ENCODE results near the gene ARL17B.
"Not testable (repeated sequence)": the region's sequence is repeated elsewhere in the genome, so short reads cannot be mapped to it uniquely, and the experiment has no call there.

The ARL17B gene

GRCh38 chr17:46361755-46362154, at the start of gene ARL17B:
Gene ARL17B (minus strand): TSS chr17:46361766. CDS start chr17:46358397, 3,369 bp downstream.
- not testable (repeated sequence) for DNase-seq (ENCODE audit: low spot score)

GRCh38 chr17:46409864-46410263, 48.3 kb upstream of the ARL17B start:
- DNase-seq (ENCODE audit: low spot score): not testable (repeated sequence)

GRCh38 chr17:46407155-46407554, 45.6 kb upstream of the ARL17B start:
- not testable (repeated sequence) for DNase-seq (ENCODE audit: low spot score)

- DNase-seq (ENCODE audit: low spot score): not testable (repeated sequence)
Observed at GRCh38 chr17:46401033-46401787, 39.6 kb upstream of the ARL17B start.

- DNase-seq (ENCODE audit: low spot score): not testable (repeated sequence)
Observed at GRCh38 chr17:46400543-46400942, 39.0 kb upstream of the ARL17B start.

GRCh38 chr17:46399993-46400392, 38.4 kb upstream of the ARL17B start:
- DNase-seq (ENCODE audit: low spot score): not testable (repeated sequence)

GRCh38 chr17:46396292-46396691, 34.7 kb upstream of the ARL17B start:
- DNase-seq (ENCODE audit: low spot score): not testable (repeated sequence)

GRCh38 chr17:46393702-46394101, 32.1 kb upstream of the ARL17B start:
- DNase-seq (ENCODE audit: low spot score): not testable (repeated sequence)

GRCh38 chr17:46385491-46385890, 23.9 kb upstream of the ARL17B start:
- DNase-seq (ENCODE audit: low spot score): not testable (repeated sequence)

GRCh38 chr17:46383118-46383517, 21.6 kb upstream of the ARL17B start:
- DNase-seq (ENCODE audit: low spot score): not testable (repeated sequence)

- DNase-seq (ENCODE audit: low spot score): not testable (repeated sequence)
Observed at GRCh38 chr17:46373418-46373817, 11.9 kb upstream of the ARL17B start.

- DNase-seq (ENCODE audit: low spot score): not testable (repeated sequence)
Observed at GRCh38 chr17:46372236-46373229, 11.0 kb upstream of the ARL17B start.

- not testable (repeated sequence) for DNase-seq (ENCODE audit: low spot score)
Observed at GRCh38 chr17:46367520-46367919, 6.0 kb upstream of the ARL17B start.

GRCh38 chr17:46361145-46361735, 326 bp downstream of the ARL17B start:
- DNase-seq (ENCODE audit: low spot score): not testable (repeated sequence)

GRCh38 chr17:46353856-46354255, 7.7 kb downstream of the ARL17B start:
- not testable (repeated sequence) for DNase-seq (ENCODE audit: low spot score)

- not testable (repeated sequence) for DNase-seq (ENCODE audit: low spot score)
Observed at GRCh38 chr17:46349060-46349459, 12.5 kb downstream of the ARL17B start.

- DNase-seq (ENCODE audit: low spot score): not testable (repeated sequence)
Observed at GRCh38 chr17:46348345-46348744, 13.2 kb downstream of the ARL17B start.

GRCh38 chr17:46342131-46342530, 19.4 kb downstream of the ARL17B start:
- DNase-seq (ENCODE audit: low spot score): not testable (repeated sequence)

GRCh38 chr17:46341220-46341619, 20.3 kb downstream of the ARL17B start:
- DNase-seq (ENCODE audit: low spot score): not testable (repeated sequence)

- DNase-seq (ENCODE audit: low spot score): not testable (repeated sequence)
Observed at GRCh38 chr17:46294831-46295230, 66.7 kb downstream of the ARL17B start, which contains the start of gene LRRC37A. Gene LRRC37A (plus strand): TSS chr17:46295131. CDS start chr17:46295134, 3 bp downstream.

- DNase-seq (ENCODE audit: low spot score): not testable (repeated sequence)
Observed at GRCh38 chr17:46291618-46292017, 69.9 kb downstream of the ARL17B start.
